H1 (cell line): ENCODE measurements around the gene UBTD2. TPM values are rescaled to one million over a fixed set of nuclear protein-coding genes. Genes with fewer than 3 reads are reported as not detected.

Source experiments
- CTCF ChIA-PET: fragments of 300-600 bp; sonication (Branson Sonifier 250); formaldehyde crosslinking; loops from one replicate; lab custom pipeline; 2021; ENCODE audit not compliant: partially characterized antibody; lab: Charles Lee
- POLR2A ChIA-PET: fragments of 300-600 bp; sonication (Branson Sonifier 250); formaldehyde crosslinking; loops from one replicate; lab custom pipeline; 2021; ENCODE audit warnings: inconsistent platforms; ENCODE audit not compliant: partially characterized antibody; lab: Charles Lee
- DNase-seq, 2 experiments: peaks; one replicate each; pipeline versions ENCODE4 v3.0.0 to v3.0.0-alpha.2; 2010 to 2022; ENCODE audit warnings: low spot score in 2 of 2, low read depth in 1 of 2, mixed read lengths in 1 of 2
- FAIRE-seq: peaks from 2 replicates; lab custom pipeline; 2011; peaks lifted over from hg19 to GRCh38; lab: Jason Lieb, UNC
- H2AFZ ChIP-seq: 2 replicates; pipeline ENCODE4 v1.8.1; 2012; ENCODE audit warnings: low read length, inconsistent platforms
- H2AK5ac ChIP-seq: 2 replicates; pipeline ENCODE4 v1.6.1; 2013; ENCODE audit warnings: low read depth, low read length
- H2BK120ac ChIP-seq: replicated peaks from 2 replicates; pipeline ENCODE3; 2013; ENCODE audit warnings: low read depth, low read length, inconsistent platforms
- H2BK12ac ChIP-seq: 2 replicates; pipeline ENCODE4 v1.6.1; 2013; ENCODE audit warnings: low read depth, low read length
- H2BK15ac ChIP-seq: 2 replicates; pipeline ENCODE4 v1.6.1; 2013; ENCODE audit warnings: low read length
- H2BK20ac ChIP-seq: 2 replicates; pipeline ENCODE4 v1.6.1; 2013; ENCODE audit warnings: low read length
- H2BK5ac ChIP-seq: 2 replicates; pipeline ENCODE4 v1.6.1; 2013; ENCODE audit warnings: low read depth, low read length
- H3K14ac ChIP-seq: 2 replicates; pipeline ENCODE4 v1.6.1; 2013; ENCODE audit warnings: inconsistent platforms; ENCODE audit not compliant: insufficient read length
- H3K18ac ChIP-seq: 2 replicates; pipeline ENCODE4 v1.6.1; 2013; ENCODE audit warnings: low read length; ENCODE audit errors: extremely low read depth
- H3K23ac ChIP-seq: 2 replicates; pipeline ENCODE4 v1.6.1; 2013; ENCODE audit warnings: inconsistent platforms; ENCODE audit not compliant: insufficient read length
- H3K23me2 ChIP-seq: 2 replicates; pipeline ENCODE4 v1.6.1; 2013; ENCODE audit warnings: low read depth, low read length
- H3K27ac ChIP-seq: 2 replicates; pipeline ENCODE4 v1.6.1; 2011; ENCODE audit warnings: low read depth, low read length, inconsistent platforms
- H3K27me3 ChIP-seq, 4 experiments: replicated peaks in 1 of 4; 1 replicate in 1 of 4; 2 replicates in 3 of 4; pipeline versions ENCODE4 v1.6.1 to v1.8.1; 2011 to 2013; ENCODE audit warnings: low read length in 3 of 4, mild to moderate bottlenecking in 3 of 4, inconsistent platforms in 2 of 4, mixed read lengths in 2 of 4, moderate library complexity in 1 of 4; ENCODE audit not compliant: control insufficient read depth in 3 of 4, insufficient read depth in 3 of 4; ENCODE audit errors: extremely low read depth in 1 of 4
- H3K36me3 ChIP-seq, 4 experiments: 2 replicates each; pipeline versions ENCODE4 v1.6.1 to v1.8.1; 2011 to 2013; ENCODE audit warnings: mild to moderate bottlenecking in 4 of 4, low read length in 3 of 4, moderate library complexity in 2 of 4, control low read depth in 1 of 4, inconsistent platforms in 1 of 4; ENCODE audit not compliant: insufficient read depth in 4 of 4, control insufficient read depth in 2 of 4
- H3K4ac ChIP-seq: replicated peaks from 2 replicates; pipeline ENCODE3; 2013; ENCODE audit warnings: low read length, low read depth, mixed read lengths, inconsistent platforms; ENCODE audit not compliant: insufficient read length
- H3K4me1 ChIP-seq, 4 experiments: replicated peaks in 1 of 4; 1 replicate in 1 of 4; 2 replicates in 3 of 4; pipeline versions ENCODE4 v1.6.1 to v1.8.1; 2011 to 2013; ENCODE audit warnings: low read length in 3 of 4, inconsistent platforms in 2 of 4, mixed read lengths in 1 of 4; ENCODE audit not compliant: insufficient read depth in 4 of 4, control insufficient read depth in 3 of 4
- H3K4me2 ChIP-seq, 2 experiments: 2 replicates each; pipeline versions ENCODE4 v1.6.1 to v1.8.1; 2011 to 2013; ENCODE audit warnings: low read depth in 2 of 2, low read length in 2 of 2, control low read depth in 1 of 2, inconsistent platforms in 1 of 2, mild to moderate bottlenecking in 1 of 2; ENCODE audit not compliant: insufficient read depth in 1 of 2
- H3K4me3 ChIP-seq, 4 experiments: fragments of 200-600, 300-600 bp in 1 of 4; sonication (generic), shearing (Covaris generic), sonication (Bioruptor Twin) in 1 of 4; 2 replicates each; pipeline versions ENCODE4 v1.5.1 to v1.8.1; 2011 to 2016; ENCODE audit warnings: low read length in 4 of 4, low read depth in 3 of 4, control low read depth in 2 of 4, inconsistent platforms in 2 of 4, mild to moderate bottlenecking in 2 of 4, mixed read lengths in 1 of 4, moderate library complexity in 1 of 4; ENCODE audit not compliant: insufficient read depth in 2 of 4; ENCODE audit errors: extremely low read depth in 1 of 4
- H3K56ac ChIP-seq: replicated peaks from 2 replicates; pipeline ENCODE3; 2013; ENCODE audit warnings: low read depth, mild to moderate bottlenecking, mixed read lengths, low read length, inconsistent platforms; ENCODE audit not compliant: insufficient read length
- H3K79me1 ChIP-seq: 2 replicates; pipeline ENCODE4 v1.6.1; 2013; ENCODE audit warnings: low read depth, low read length, control low read depth
- H3K79me2 ChIP-seq, 2 experiments: 2 replicates each; pipeline versions ENCODE4 v1.6.1 to v1.8.1; 2012 to 2013; ENCODE audit warnings: low read length in 2 of 2, mild to moderate bottlenecking in 2 of 2, inconsistent platforms in 1 of 2; ENCODE audit not compliant: insufficient read depth in 2 of 2, control insufficient read depth in 1 of 2
- H3K9ac ChIP-seq, 4 experiments: replicated peaks in 1 of 4; 1 replicate in 1 of 4; 2 replicates in 3 of 4; pipeline versions ENCODE4 v1.6.1 to v1.8.1; 2011 to 2013; ENCODE audit warnings: low read depth in 3 of 4, low read length in 3 of 4, control low read depth in 2 of 4, mild to moderate bottlenecking in 2 of 4, moderate library complexity in 2 of 4, inconsistent platforms in 1 of 4; ENCODE audit errors: extremely low read depth in 1 of 4
- H3K9me3 ChIP-seq, 2 experiments: 2 replicates each; pipeline versions ENCODE4 v1.6.1 to v1.8.1; 2012 to 2013; ENCODE audit warnings: mild to moderate bottlenecking in 2 of 2, moderate library complexity in 2 of 2, control low read depth in 1 of 2, inconsistent platforms in 1 of 2, low read depth in 1 of 2, low read length in 1 of 2, mixed read lengths in 1 of 2; ENCODE audit not compliant: insufficient read depth in 2 of 2
- H4K20me1 ChIP-seq, 2 experiments: replicated peaks in 1 of 2; 2 replicates each; pipeline versions ENCODE3 to v1.8.1; 2011 to 2013; ENCODE audit warnings: inconsistent platforms in 2 of 2, low read length in 2 of 2, mild to moderate bottlenecking in 1 of 2; ENCODE audit not compliant: insufficient read depth in 2 of 2, control insufficient read depth in 1 of 2
- H4K5ac ChIP-seq: 2 replicates; pipeline ENCODE4 v1.6.1; 2013; ENCODE audit warnings: low read length, low read depth, mixed read lengths, inconsistent platforms; ENCODE audit not compliant: insufficient read length
- H4K8ac ChIP-seq: 2 replicates; pipeline ENCODE4 v1.8.0; 2013; ENCODE audit warnings: mild to moderate bottlenecking, moderate library complexity, low read length, inconsistent platforms; ENCODE audit not compliant: insufficient read depth; ENCODE audit errors: extremely low read depth
- H4K91ac ChIP-seq: replicated peaks from 2 replicates; pipeline ENCODE3; 2013; ENCODE audit warnings: low read length, mixed read lengths, inconsistent platforms; ENCODE audit not compliant: insufficient read length
- BCL11A ChIP-seq, 2 experiments: IDR thresholded peaks; one replicate each; pipeline ENCODE4 v1.6.1; 2011; ENCODE audit warnings: low read depth in 2 of 2, low read length in 2 of 2, mild to moderate bottlenecking in 2 of 2
- KDM4A ChIP-seq: IDR thresholded peaks from one replicate; pipeline ENCODE4 v1.7.1; 2012; ENCODE audit warnings: low read depth, mild to moderate bottlenecking, moderate library complexity, low read length, inconsistent platforms; ENCODE audit not compliant: severe bottlenecking
- TEAD4 ChIP-seq: IDR thresholded peaks from 2 replicates; pipeline ENCODE4 v1.6.1; 2012; ENCODE audit warnings: low read depth, low read length, inconsistent platforms, mixed read lengths
- WGBS, 2 experiments: shearing (Covaris generic) in 1 of 2; methylation state at CpG; one replicate each; pipeline versions ENCODE4 v1.1.6 to v1.1.7; 2013 to 2015; ENCODE audit warnings: low lambda C conversion rate in 2 of 2, mixed read lengths in 2 of 2, inconsistent platforms in 1 of 2, low coverage in 1 of 2, missing lambda C conversion rate in 1 of 2; ENCODE audit not compliant: insufficient replicate concordance in 2 of 2, insufficient coverage in 1 of 2, insufficient read length in 1 of 2; ENCODE audit errors: extremely low coverage in 1 of 2, missing lambda C conversion rate in 1 of 2; 5-methylcytosine and 5-hydroxymethylcytosine counted together
- polyA plus RNA-seq, 7 experiments: library from polyadenylated mRNA; depleted of rRNA in 3 of 7; stranded (reverse) in 5 of 7; unstranded in 2 of 7; fragments of >200 nt in 5 of 7; fragments of 200-250 nt in 2 of 7; gene quantifications; 1 replicate in 5 of 7; 2 replicates in 1 of 7; 4 replicates in 1 of 7; pipeline versions ENCODE4 v1.2.1 to v1.2.3, GENCODE V29; 2011 to 2013; ENCODE audit warnings: missing spikeins in 2 of 7, mixed read lengths in 2 of 7
- total RNA-seq: library from RNA; stranded (reverse); fragmentation: NEBNext Ultra II Directional; extraction: Animal tissue kit (Norgen Biotek cat#: 25700); gene quantifications from 2 replicates; pipeline ENCODE4 v1.2.1, GENCODE V29; 2021

Gene UBTD2
- total and polyA plus RNA-seq, 2 of the 8 experiments (the other 6 are each of a cell fraction or from before 2014, with no cell fraction given) = 14.5 to 39.2 TPM

DNA sequence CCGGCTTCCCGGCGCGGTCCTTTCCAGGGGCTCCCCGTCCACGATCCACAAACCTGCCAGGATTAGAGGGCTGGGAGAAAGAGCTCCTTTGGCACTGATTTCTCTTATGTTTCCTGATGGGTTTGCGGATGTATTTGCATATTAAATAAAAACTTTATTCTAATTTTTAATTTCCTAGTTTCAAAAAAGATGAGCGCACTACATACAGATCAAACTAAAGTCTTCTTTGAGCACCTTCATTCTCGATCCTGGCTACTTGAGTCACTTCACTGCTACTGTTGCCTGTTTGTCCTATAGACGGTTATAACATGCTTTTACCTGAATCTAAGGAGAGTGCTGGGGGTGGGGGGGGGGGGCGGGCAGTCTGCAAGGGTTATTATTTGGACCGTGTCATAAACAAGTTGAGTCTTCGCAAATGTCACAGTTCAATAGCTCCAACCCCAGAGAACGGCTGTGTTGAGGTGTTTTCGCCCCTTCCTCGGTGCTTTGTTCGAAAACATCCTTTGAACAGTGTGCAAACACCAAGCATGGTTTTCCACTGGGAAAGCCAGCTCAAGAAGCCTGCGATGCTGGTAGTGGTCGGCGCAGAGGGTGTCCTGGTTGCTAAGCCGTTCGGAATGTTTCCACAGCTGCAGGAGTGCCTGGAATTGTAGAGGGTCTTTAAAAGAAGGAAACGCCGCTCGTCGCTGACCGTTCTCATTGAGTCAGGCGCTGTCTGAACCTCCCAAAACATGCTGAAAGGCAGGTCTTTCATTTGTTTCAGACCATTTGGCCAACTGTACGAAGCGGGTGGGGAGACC, 94.5 kb downstream of the UBTD2 start:
- Histone ChIP-seq H3K36me3 (no peaks in the 10 kb centered on the region), H3K79me1 (peaks cover 3% of the 10 kb centered on the region; the same call in 1 of the 2 replicates), H2BK120ac (peak overlapping the region; percentile 2), H4K5ac (no peak overlapping the region), H3K79me2 (0 out of 4 replicates have a peak, but pooled peaks cover 0 to 2% of the 10 kb centered on the region in 2 experiments), H2AFZ (peak overlapping the region; percentile 80), H3K27me3 (no peaks in the 10 kb centered on the region; a peak in 1 of 7 replicates), H2AK5ac (no peak overlapping the region), H3K4me1 (peaks cover 0 to 4% (median 1%) of the 10 kb centered on the region in 4 experiments; a peak in 3 of 7 replicates), H3K27ac (no peak overlapping the region), H2BK15ac (0 out of 2 replicates have a peak overlapping the region, but pooled peaks have one; percentile 72), H3K4me2 (peak overlapping the region; percentile 68 to 86), H3K23me2 (peaks cover 14% of the 10 kb centered on the region), H3K4me3 (peak overlapping the region; percentile 35 to 82 (median 76)), H3K9ac (peak overlapping the region in 2 of 4 experiments; percentile 4 to 39; a peak in 4 of 7 replicates), H2BK12ac (peak overlapping the region; percentile 92), H2BK20ac (0 out of 2 replicates have a peak overlapping the region, but pooled peaks have one; percentile 34), H3K56ac (no peak overlapping the region), H3K23ac (no peak overlapping the region), H4K20me1 (peaks cover 0 to 6% of the 10 kb centered on the region in 2 experiments), H2BK5ac (peak overlapping the region; percentile 40; the same call in 1 of the 2 replicates), H3K9me3 (no peaks in the 10 kb centered on the region), H3K4ac (no peak overlapping the region), H3K18ac (peak overlapping the region; percentile 62), H4K91ac (peak overlapping the region; percentile 2), H4K8ac (no peak overlapping the region), H3K14ac (no peak overlapping the region)
- 8% methylated on average over 26 of the region's 30 CpGs; no CpG with 5 or more reads in 1 of the 2 experiments for WGBS, 2 experiments
- TF ChIP-seq KDM4A = peak; percentile 31
- TF ChIP-seq BCL11A (IDR thresholded peaks at IDR 0.05; ENCODE audit: low read depth in 2 of 2, low read length in 2 of 2) = no peak
- TF ChIP-seq TEAD4 = peak; percentile 67; the same call in 1 of the 2 replicates
- DNase-seq = peak in 1 of 2 experiments; percentile 62
- ChIA-PET POLR2A (interaction anchor here (0.6 to 4.9 kb wide), 9 partner anchors 10 to 182 kb away, joined by 3 to 27 read pairs (median 4); partner anchors contain the start of genes FBXW11 and UBTD2), CTCF (interaction anchor here (0.9 to 2.9 kb wide), 26 partner anchors 8 to 277 kb away, joined by 3 to 15 read pairs (median 5); partner anchors contain the start of gene UBTD2)
- FAIRE-seq = no peak
